Astrocyte (in vitro differentiated cells and primary cell): ENCODE results near the gene EIF4G3.

ENCODE experiments used
- CTCF ChIP-seq: IDR thresholded peaks from 2 replicates; pipeline ENCODE4 v1.5.1; 2011; ENCODE audit warnings: low read depth, mild to moderate bottlenecking, inconsistent platforms, low read length, moderate library complexity; ENCODE audit not compliant: insufficient read depth
- EZH2 ChIP-seq: IDR thresholded peaks from 2 replicates; pipeline ENCODE4 v1.6.1; 2012; ENCODE audit warnings: mild to moderate bottlenecking, low read length, inconsistent platforms; ENCODE audit not compliant: insufficient read depth

GRCh38 chr1:21030181-21030580 is 146.5 kb downstream of the EIF4G3 start:
- no peak for TF ChIP-seq CTCF
- no peak for TF ChIP-seq EZH2
